GM12865 (cell line): ENCODE results near the gene UGT1A5.
"Not testable (repeated sequence)": the region's sequence is repeated elsewhere in the genome, so short reads cannot be mapped to it uniquely, and the experiment has no call there.

ENCODE experiments used
- DNase-seq: peaks from one replicate; pipeline ENCODE4 v3.0.0; 2010; ENCODE audit warnings: low read depth
- H3K4me3 ChIP-seq: 2 replicates; pipeline ENCODE4 v1.5.1; 2011; ENCODE audit warnings: mild to moderate bottlenecking, low read depth, low read length, control low read depth
- CTCF ChIP-seq: IDR thresholded peaks from 2 replicates; pipeline ENCODE4 v1.5.1; 2011; ENCODE audit warnings: low read length, control low read depth, low read depth, inconsistent platforms; ENCODE audit not compliant: insufficient read depth; ENCODE audit errors: missing control alignments

Gene UGT1A5

GRCh38 chr2:233745073-233745755 lies 32.5 kb downstream of the UGT1A5 start:
- no peak overlapping the region for H3K4me3 ChIP-seq
- no peak for DNase-seq
- no peak for TF ChIP-seq CTCF

GRCh38 chr2:233745838-233746237 lies 33.1 kb downstream of the UGT1A5 start:
- DNase-seq, H3K4me3 ChIP-seq: not testable (repeated sequence)

- H3K4me3 ChIP-seq = no peak overlapping the region
- TF ChIP-seq CTCF = no peak
- no peak for DNase-seq
These were observed 34.0 kb downstream of the UGT1A5 start for GRCh38 chr2:233746475-233747282.

GRCh38 chr2:233747283-233747544 lies 34.5 kb downstream of the UGT1A5 start:
- DNase-seq = no peak
- H3K4me3 ChIP-seq = no peak overlapping the region
- no peak for TF ChIP-seq CTCF

- not testable (repeated sequence) for DNase-seq
These were observed 38.0 kb downstream of the UGT1A5 start for GRCh38 chr2:233750689-233751088.

GRCh38 chr2:233751212-233752009 lies 38.7 kb downstream of the UGT1A5 start:
- DNase-seq, H3K4me3 ChIP-seq: not testable (repeated sequence)

More at GRCh38 chr2:233750689-233751088, 38.0 kb downstream of the UGT1A5 start:
- H3K4me3 ChIP-seq = not testable (repeated sequence)

- no peak for TF ChIP-seq CTCF
- no peak for DNase-seq
- H3K4me3 ChIP-seq = no peak overlapping the region
These were observed 42.3 kb downstream of the UGT1A5 start for GRCh38 chr2:233754872-233755611.
